ENCODE data around the gene MT1E.
A peak's percentile ranks its signal among the peaks of the same experiment; 100 is the strongest.
"Not testable (repeated sequence)": the region's sequence is repeated elsewhere in the genome, so short reads cannot be mapped to it uniquely, and the experiment has no call there.

MT1E gene

GRCh38 chr16:56649271-56649670 is 23.7 kb downstream of the MT1E start:
- no peak for DNase-seq

DNA sequence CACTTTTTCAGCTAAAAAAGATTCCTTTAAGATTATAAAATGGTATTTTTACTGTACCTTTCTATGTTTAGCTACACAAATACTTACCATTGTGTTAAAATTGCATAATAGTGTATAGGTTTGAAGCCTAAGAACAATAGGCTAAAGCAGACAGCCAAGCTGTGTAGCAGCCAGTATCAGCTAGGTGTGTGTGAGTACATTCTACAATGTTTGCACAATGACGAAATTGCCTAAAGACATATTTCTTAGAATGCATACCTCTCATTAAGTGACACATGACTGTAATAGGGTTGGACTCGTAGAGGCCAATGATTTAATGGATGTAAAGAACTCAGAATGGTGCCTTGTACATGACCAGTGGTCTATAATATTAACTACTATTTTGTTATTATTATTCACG is 24.2 kb downstream of the MT1E start:
- DNase-seq, result no peak

DNA sequence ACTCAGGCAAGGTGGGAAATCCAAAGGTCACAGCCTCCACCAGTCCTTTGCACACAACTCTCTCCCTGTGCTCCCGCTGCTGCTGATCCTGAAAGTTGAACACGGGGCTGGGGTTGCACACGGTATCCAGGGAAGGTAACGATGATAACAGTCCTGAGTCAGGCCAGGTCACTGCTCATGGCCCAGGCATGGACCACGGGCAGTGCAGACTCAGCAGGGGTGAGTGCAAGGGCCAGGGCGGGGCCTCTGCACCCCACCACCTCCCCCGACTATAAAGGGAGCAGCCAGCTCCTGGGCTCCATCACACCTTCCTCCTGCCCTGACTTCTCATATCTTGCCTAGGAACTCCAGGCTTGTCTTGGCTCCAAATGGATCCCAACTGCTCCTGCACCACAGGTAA is 26.0 kb downstream of the MT1E start, which contains the start of gene MT1B:
Gene MT1B, plus strand, starts transcription at position 301 of the 400 bp plus-strand sequence. Its CDS starts 68 bp downstream, at position 369.
- DNase-seq, result no peak

GRCh38 chr16:56652600-56652999 is 27.0 kb downstream of the MT1E start:
- no peak for DNase-seq

DNA sequence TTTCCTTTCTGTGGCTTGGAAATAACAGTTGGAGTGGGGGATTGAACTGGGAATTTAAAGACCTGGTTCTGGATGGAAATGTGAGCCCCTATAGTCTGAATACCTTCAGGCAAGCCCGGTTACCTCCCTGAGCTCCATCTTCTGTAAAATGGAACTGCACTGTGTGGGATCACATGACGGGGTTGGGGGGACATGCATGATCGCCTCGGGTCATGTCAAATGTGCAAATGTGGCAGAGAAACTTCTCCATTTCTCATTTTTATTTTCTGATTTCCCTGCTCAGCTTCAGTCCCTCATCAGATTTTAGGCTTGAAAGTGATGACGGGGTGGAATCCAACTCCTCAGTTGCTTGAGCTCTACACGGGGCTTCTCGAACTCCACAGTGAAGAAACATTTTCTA is 27.6 kb downstream of the MT1E start:
- DNase-seq, result no peak

DNA sequence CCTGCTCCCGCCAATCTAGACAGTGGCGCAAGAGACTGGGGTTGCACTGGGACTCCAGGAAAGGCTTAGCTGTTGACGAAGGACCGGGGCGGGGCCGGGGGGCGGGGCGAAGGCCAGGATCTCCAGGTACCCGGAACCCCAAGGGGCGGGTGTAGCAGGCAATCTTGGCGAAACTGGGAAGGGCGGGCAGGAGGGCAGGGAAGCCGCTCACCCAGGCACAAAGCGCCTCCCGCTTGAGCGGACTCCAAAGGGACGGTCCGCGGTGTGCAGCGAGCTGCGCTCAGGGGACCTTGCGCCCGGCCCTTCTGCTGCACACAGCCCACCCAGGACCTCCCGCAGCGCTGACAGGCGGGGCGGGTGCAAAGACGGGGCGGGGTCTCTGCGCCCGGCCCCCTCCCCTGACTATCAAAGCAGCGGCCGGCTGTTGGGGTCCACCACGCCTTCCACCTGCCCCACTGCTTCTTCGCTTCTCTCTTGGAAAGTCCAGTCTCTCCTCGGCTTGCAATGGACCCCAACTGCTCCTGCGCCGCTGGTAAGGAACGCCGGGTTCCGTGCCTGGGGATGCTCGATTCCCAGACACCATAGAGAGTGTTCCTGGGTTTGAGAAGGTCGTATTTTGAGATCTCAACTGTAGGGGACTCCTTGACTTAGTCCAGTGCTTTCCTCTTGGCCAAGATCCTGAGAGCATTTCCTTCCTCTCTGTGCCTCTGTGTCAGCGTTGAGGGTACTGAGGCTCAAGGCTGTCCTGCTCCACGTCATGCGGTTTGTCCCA is 32.2 kb downstream of the MT1E start, which contains the start of gene MT1F:
Gene MT1F, plus strand, starts transcription at position 405 of the 772 bp plus-strand sequence. Its CDS starts 100 bp downstream, at position 505.
- DNase-seq, result peak; percentile 86

GRCh38 chr16:56658327-56658875 is 32.8 kb downstream of the MT1E start:
- DNase-seq, result no peak

- no peak for DNase-seq
Measured at GRCh38 chr16:56662357-56663354, 37.1 kb downstream of the MT1E start.

- no peak for DNase-seq
Measured at GRCh38 chr16:56664506-56664905, 38.9 kb downstream of the MT1E start.

DNA sequence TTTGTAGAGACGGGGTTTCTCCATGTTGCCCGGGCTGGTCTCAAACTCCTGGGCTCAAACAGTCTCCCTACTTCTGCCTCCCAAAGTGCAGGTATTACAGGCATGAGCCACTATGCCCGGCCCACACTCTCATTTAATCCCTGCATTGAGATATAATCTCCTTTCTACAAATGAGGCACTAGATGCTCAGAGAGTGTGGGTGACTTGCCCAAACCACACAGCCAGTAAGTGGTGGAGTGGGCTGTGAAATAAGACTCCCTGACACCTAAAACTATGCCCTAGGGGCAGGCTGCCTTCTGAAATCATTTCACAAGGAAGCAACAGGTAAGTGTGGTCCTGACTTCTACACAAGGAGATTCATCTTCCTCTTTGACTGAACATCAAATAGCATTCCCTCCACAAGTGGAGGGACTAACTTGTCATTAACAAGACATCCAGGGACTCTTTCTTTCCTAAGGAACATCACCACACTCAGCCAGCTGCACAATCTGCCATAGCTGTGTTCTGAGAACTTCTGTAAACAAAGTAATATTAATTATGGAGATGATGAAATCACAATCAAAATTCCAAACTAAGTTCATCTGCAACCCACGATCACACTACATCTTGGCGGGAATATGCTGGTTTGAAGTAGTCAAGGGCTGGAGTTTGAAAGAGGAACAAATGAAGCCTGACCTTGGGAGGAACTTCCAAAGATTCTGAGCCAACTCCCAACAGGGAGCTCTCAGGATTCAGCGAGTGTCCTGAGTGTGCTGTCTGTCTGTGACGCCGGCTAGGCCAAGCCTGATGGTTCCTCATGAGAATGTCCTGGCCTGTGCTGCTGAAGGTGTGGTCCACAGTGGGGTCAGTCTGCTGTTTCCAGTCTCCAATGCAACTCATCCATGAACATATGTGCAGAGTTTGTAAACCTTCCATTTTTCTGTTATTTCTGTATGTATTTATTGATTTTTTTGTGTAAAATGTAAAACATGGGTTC is 40.0 kb downstream of the MT1E start:
- not testable (repeated sequence) for DNase-seq

- DNase-seq, result peak; percentile 65
Measured at GRCh38 chr16:56667581-56668571, 42.3 kb downstream of the MT1E start, which contains the start of gene MT1G. Gene MT1G (minus strand): TSS chr16:56668065. CDS start chr16:56667993, 72 bp downstream.

DNA sequence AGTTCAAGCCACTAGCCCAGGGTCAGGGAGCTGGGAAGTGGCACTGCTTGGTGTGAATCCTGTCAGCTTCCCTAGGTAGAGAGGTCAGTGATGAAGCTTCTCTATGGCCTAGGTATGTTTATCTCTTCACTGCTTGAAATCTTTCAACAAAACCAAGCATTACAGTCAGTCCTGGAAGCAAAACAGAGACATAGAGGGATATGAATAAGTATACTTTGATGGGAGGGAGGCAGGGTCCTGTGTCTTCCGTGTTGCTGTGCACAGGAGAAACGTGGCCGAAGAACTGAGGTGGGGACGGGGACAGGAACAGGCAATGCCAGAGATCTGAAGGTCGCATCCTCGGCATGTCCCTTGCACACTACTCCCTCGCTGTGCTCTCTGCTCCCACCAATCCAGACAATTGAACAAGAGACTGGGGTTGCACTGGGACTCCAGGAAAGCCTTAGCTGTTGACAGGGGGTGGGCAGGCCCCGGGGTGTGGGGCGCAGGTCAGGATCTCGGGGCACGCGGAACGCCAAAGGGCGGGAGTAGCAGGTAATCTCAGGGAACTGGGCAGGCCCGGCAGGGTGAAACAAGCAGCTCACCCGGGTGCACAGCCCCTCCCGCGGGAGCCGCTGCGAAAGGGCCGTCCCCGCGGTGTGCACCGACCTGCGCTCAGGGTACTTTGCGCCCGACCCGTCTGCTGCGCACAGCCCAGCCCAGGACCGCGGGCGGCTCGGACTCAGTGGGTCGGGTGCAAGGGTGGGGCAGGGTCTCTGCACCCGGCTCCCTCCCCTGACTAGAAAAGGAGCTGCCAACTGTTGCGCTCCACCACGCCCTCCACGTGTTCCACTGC is 43.6 kb downstream of the MT1E start, which contains the start of gene MT1H:
Gene MT1H, plus strand, starts transcription at position 810 of the 835 bp plus-strand sequence. CDS start 71 bp downstream, outside the sequence.
- DNase-seq, result no peak

DNA sequence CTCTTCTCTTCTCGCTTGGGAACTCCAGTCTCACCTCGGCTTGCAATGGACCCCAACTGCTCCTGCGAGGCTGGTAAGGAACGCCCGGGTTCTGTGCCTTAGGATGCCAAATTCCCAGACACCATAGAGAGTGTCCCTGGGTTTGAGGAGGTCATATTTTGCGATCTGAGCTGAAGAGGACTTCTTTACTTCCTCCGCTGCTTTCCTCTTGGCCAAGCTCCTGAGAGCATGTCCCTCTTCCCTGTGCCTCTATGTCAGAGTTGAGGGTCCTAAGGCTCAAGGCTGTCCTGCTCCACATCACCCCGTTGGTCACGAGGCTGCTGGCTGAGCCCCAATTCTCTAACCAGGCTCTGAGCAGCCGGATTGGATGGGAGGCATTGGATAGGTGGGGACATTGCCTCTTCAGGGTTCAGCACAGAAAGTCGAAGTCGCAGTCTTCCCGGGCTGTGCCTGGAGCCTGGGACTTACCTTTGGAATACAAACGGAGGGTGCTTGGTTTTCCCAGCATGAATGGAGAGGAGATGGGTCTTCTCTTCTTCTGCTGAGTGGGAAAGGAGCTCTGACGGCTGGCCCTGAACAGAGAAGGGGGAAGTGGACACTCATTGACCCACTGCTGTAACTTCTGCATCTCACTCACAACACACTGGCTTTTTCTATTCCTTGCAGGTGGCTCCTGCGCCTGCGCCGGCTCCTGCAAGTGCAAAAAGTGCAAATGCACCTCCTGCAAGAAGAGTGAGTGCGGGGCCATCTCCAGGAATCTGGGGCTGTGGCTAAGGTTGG is 44.4 kb downstream of the MT1E start:
- no peak for DNase-seq

- DNase-seq, result no peak
Measured at GRCh38 chr16:56670620-56670934, 45.0 kb downstream of the MT1E start.

DNA sequence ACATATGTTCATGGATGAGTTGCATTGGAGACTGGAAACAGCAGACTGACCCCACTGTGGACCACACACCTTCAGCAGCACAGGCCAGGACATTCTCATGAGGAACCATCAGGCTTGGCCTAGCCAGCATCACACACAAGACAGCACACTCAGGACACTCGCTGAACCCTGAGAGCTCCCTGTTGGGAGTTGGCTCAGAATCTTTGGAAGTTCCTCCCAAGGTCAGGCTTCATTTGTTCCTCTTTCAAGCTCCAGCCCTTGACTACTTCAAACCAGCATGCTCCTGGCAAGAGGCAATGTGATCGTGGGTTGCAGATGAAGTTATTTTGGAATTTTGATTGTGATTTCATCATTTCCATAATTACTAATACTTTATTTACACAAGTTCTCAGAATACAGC is 46.1 kb downstream of the MT1E start:
- not testable (repeated sequence) for DNase-seq

DNA sequence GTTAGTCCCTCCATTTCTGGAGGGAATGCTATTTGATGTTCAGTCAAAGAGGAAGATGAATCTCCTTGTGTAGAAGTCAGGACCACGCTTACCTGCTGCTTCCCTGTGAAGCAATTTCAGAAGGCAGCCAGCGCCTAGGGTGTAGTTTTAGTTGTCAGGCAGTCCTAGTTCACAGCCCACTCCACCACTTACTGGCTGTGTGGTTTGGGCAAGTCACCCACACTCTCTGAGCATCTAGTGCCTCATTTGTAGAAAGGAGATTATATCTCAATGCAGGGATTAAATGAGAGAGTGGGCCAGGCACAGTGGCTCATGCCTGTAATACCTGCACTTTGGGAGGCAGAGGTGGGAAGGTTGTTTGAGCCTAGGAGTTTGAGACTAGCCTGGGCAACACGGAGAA is 46.6 kb downstream of the MT1E start:
- not testable (repeated sequence) for DNase-seq

DNA sequence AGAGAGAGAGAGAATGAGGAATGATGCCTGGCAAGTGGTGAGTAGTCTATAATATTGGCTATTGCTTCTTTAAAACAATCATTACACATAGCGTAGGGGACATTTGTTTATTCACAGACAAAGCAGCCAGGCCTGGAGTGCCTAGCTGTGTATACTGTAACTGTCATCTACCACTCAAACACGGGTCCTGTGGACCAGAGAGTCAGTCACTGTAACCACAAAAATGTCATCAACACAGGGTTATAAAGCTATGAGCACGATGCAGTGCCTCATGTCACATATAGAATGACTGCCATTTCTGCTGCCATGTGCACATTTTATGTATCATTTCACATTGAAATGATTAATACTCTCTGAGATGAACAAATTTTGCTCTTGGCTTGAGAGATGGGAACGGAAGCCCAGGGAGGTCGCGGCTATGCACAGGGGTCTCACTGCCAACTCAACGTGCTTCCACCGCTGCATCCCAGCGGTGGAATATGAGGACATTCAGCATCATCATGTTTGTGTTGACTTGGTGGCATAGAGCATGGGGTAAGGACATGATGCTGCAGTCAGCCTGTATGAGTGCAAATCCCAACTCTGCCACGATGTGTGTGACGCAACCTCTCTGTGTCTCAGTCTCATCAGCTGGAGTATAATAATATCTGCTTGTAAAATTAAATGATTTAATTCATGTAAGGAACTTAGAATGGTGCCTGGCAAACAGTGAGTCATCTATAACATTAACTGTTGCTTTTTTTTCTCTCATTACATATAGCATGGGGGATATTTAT is 47.4 kb downstream of the MT1E start:
- DNase-seq, result no peak

- DNase-seq, result no peak
Measured at GRCh38 chr16:56673921-56674320, 48.3 kb downstream of the MT1E start.
